Body of pancreas (tissue), 4 donors: ENCODE results near the gene NRP1. TPM values are rescaled to one million over a fixed set of nuclear protein-coding genes. Genes with fewer than 3 reads are reported as not detected.
A peak's percentile ranks its signal among the peaks of the same experiment; 100 is the strongest.
"Not testable (repeated sequence)": the region's sequence is repeated elsewhere in the genome, so short reads cannot be mapped to it uniquely, and the experiment has no call there.

Experiments
- ATAC-seq: fragments of 150-250 bp; one replicate; pipeline ENCODE4 v1.9.1; 2016
- DNase-seq, 4 donors: peaks; one replicate each; pipeline ENCODE4 v3.0.0-alpha.2; 2019
- H3K27ac ChIP-seq, 4 donors: fragments of 200-600 bp; sonication (generic); 1 replicate in 3 of 4; 2 replicates in 1 of 4; pipeline versions ENCODE4 v1.5.1 to v1.6.1; 2016 to 2019; ENCODE audit warnings: mild to moderate bottlenecking in 1 of 4, mixed read lengths in 1 of 4, moderate library complexity in 1 of 4
- H3K27me3 ChIP-seq, 2 donors: fragments of 200-600 bp; sonication (generic); one replicate each; pipeline ENCODE4 v1.6.0; 2016; ENCODE audit warnings: mild to moderate bottlenecking in 1 of 2
- H3K36me3 ChIP-seq, 2 donors: fragments of 200-600 bp; sonication (generic); replicated peaks in 1 of 2; 2 replicates each; pipeline ENCODE4 v1.5.1; 2016; ENCODE audit warnings: low read depth in 2 of 2; ENCODE audit not compliant: insufficient read depth in 1 of 2
- H3K4me1 ChIP-seq: fragments of 200-600 bp; sonication (generic); one replicate; pipeline ENCODE4 v1.6.0; 2016
- H3K4me3 ChIP-seq, 2 donors: fragments of 200-600 bp; sonication (generic); 1 replicate in 1 of 2; 2 replicates in 1 of 2; pipeline ENCODE4 v1.5.1; 2016 to 2019
- H3K9me3 ChIP-seq, 3 donors: fragments of 200-600 bp; sonication (generic); 1 replicate in 2 of 3; 2 replicates in 1 of 3; pipeline ENCODE4 v1.5.1; 2016
- POLR2A ChIP-seq, 3 donors: fragments of 450-650 bp; IDR thresholded peaks; one replicate each; pipeline ENCODE4 v1.6.1; 2016; ENCODE audit warnings: antibody characterized with exemption in 3 of 3, mild to moderate bottlenecking in 2 of 3
- WGBS, 2 donors: methylation state at CpG; one replicate each; pipeline ENCODE4 v1.1.5; 2017; 5-methylcytosine and 5-hydroxymethylcytosine counted together
- intact Hi-C: fragments of 100-400 bp; cut with DNase I; formaldehyde crosslinking; loops from one replicate; pipeline ENCODE4 v1.15.1; 2023
- total RNA-seq, 2 donors: library from RNA; depleted of rRNA; stranded (reverse); fragments of >200 nt; gene quantifications; one replicate each; pipeline ENCODE4 v1.1.0, GENCODE V29; 2016
- TF ChIP-seq, protein P1 (sequence below), 7 experiments: fragments of 450-650 bp in 4 of 7; fragments of 200-600 bp in 3 of 7; sonication (generic) in 3 of 7; IDR thresholded peaks; one replicate each; pipeline ENCODE4 v1.5.1; 2016 to 2019; ENCODE audit warnings: antibody characterized with exemption in 7 of 7

Gene NRP1
- total RNA-seq = 10 to 100 TPM; 37.6 to 62.6 TPM

DNA sequence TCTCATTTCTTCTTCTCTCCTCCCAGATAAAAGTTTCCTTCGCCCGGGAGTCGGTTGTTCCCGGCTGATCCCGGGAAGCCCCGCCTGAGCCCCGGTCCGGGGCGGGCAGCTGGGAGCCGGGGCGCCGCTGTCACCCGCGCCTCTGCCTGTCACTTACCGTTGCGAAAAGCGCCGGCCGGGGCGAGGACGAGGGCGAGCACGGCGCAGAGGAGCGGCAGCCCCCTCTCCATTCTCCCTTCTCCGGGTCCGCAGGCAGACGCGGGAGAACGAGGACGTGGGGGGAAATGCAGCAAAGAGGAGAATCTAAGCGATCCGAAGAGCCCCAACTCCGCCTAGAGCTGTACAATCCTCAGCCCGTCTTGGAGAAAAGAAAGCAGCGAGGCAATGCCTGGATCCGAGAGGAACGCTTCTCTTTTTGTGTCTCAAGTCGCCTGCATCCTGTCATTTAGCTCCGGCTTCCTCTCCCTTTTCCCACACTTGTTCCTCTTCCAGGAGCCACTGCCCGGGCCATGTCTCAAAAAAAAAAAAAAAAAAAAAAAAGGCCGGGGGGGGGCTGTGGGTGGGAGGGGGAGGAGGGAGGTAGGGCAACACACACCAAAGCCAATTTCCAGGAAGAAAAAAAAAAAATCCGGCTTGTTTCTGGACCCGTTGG, at the start of gene NRP1:
Gene NRP1, minus strand, starts transcription at position 515 of the 652 bp plus-strand sequence. Its CDS starts 285 bp downstream, at position 230.
- no peak for ATAC-seq
- H3K27ac ChIP-seq = peak within 1 kb of the TSS; percentile 82 to 95 (median 88)
- no peaks in the 10 kb centered on the region for H3K27me3 ChIP-seq
- peaks cover 42% of the 10 kb centered on the region for H3K4me1 ChIP-seq
- TF ChIP-seq POLR2A (IDR thresholded peaks at IDR 0.05) = no peak
- TF ChIP-seq, protein P1, sequence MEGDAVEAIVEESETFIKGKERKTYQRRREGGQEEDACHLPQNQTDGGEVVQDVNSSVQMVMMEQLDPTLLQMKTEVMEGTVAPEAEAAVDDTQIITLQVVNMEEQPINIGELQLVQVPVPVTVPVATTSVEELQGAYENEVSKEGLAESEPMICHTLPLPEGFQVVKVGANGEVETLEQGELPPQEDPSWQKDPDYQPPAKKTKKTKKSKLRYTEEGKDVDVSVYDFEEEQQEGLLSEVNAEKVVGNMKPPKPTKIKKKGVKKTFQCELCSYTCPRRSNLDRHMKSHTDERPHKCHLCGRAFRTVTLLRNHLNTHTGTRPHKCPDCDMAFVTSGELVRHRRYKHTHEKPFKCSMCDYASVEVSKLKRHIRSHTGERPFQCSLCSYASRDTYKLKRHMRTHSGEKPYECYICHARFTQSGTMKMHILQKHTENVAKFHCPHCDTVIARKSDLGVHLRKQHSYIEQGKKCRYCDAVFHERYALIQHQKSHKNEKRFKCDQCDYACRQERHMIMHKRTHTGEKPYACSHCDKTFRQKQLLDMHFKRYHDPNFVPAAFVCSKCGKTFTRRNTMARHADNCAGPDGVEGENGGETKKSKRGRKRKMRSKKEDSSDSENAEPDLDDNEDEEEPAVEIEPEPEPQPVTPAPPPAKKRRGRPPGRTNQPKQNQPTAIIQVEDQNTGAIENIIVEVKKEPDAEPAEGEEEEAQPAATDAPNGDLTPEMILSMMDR (IDR thresholded peaks at IDR 0.05) = no peak
- 1% methylated on average over 37 to 44 of the region's 44 CpGs for WGBS, 2 donors
- H3K36me3 ChIP-seq = no peaks in the 10 kb centered on the region
- intact Hi-C loops = no loop called here
- no peaks in the 10 kb centered on the region for H3K9me3 ChIP-seq
- peak within 1 kb of the TSS; percentile 40 for H3K4me3 ChIP-seq
- DNase-seq = peak; percentile 22 to 39 (median 22)

DNA sequence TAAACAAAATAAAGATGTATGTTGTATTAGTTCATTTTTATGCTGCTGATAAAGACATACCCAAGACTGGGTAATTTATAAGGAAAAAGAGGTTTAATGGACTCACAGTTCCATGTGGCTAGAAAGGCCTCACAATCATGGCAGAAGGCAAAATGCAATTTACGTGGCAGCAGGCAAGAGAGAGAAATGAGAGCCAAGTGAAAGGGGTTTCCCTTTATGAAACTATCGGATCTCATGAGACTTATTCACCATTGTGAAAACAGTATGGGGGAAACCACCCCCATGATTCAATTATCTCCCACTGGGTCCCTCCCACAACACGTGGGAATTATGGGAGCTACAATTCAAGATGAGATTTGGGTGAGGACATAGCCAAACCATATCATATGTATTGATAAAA, 49.7 kb upstream of the NRP1 start:
- H3K36me3 ChIP-seq, H3K9me3 ChIP-seq, intact Hi-C loops, H3K4me3 ChIP-seq, ATAC-seq, H3K27me3 ChIP-seq, H3K4me1 ChIP-seq, H3K27ac ChIP-seq, DNase-seq: not testable (repeated sequence)
- 84 to 86% methylated on average over 3 of the region's 3 CpGs for WGBS, 2 donors

DNA sequence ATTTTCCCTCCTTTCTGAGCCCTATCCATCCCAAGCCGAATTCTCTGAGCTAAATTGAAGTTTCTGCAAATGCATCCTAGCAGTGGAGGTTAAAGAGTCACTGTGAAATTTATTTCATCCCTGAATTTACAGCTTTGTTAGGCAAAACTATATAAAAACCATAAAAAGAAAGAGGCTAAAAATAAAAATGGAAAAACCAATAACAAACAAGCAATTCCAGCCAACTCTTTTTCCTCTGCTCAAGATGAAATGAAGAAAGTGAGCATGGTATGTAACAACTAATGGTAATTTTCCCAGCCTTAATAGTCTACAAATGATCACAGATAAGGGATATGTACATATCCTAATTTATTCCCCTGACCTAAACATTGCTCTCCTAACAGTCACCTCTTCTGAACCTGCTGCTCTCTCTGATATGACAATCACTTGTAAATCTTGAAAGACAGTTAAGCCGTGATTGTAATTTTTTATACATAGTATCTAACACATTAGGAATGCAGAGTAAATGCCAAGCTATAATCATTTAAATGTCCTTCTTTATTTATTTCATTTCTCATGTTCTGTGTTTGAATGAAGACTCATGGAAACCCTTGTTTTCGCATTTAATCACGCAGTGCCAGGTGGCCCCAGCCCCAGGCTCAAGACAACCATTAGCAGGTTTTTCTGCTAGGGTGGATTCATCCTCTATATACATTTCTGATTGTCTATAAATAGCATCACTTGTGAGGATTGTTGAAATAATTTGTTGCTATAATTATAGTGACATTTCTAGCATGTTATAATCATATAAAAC, 48.6 kb upstream of the NRP1 start:
- 88 to 94% methylated on average over 3 of the region's 4 CpGs for WGBS, 2 donors
- H3K9me3 ChIP-seq = no peaks in the 10 kb centered on the region
- no peak overlapping the region for H3K4me3 ChIP-seq
- no peaks in the 10 kb centered on the region for H3K27me3 ChIP-seq
- ATAC-seq (no peak), DNase-seq (no peak)
- intact Hi-C loops = no loop called here
- no peak for TF ChIP-seq POLR2A (IDR thresholded peaks at IDR 0.05)
- TF ChIP-seq, protein P1 (IDR thresholded peaks at IDR 0.05) = no peak
- no peak overlapping the region for H3K27ac ChIP-seq
- H3K36me3 ChIP-seq = no peaks in the 10 kb centered on the region
- no peaks in the 10 kb centered on the region for H3K4me1 ChIP-seq

DNA sequence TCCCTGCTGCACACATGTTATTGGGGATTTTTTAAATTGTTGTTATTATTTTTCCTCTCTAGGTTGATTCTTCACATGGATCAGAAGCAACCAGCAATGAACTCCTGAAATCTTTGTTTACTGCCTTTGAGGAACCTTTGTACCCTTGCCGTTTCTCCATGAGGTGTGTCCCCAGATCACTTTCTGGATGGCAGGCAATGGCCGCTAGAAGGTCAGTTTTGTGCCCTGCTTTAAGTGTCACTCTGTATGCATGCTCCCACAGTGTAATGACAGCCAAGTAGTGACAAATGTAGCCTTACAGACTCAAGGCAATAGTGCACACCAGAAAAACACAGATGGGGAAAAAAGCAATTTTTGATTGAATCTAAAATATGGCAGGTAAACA, 47.7 kb upstream of the NRP1 start:
- no peak overlapping the region for H3K4me3 ChIP-seq
- intact Hi-C loops = no loop called here
- no peak for DNase-seq
- TF ChIP-seq POLR2A (IDR thresholded peaks at IDR 0.05) = no peak
- TF ChIP-seq, protein P1 (IDR thresholded peaks at IDR 0.05) = no peak
- no peaks in the 10 kb centered on the region for H3K4me1 ChIP-seq
- H3K27me3 ChIP-seq = no peaks in the 10 kb centered on the region
- no peaks in the 10 kb centered on the region for H3K36me3 ChIP-seq
- no peak for ATAC-seq
- no peak overlapping the region for H3K27ac ChIP-seq
- no peaks in the 10 kb centered on the region for H3K9me3 ChIP-seq
- WGBS, 2 donors = 18 to 28% methylated on average over 2 of the region's 2 CpGs

DNA sequence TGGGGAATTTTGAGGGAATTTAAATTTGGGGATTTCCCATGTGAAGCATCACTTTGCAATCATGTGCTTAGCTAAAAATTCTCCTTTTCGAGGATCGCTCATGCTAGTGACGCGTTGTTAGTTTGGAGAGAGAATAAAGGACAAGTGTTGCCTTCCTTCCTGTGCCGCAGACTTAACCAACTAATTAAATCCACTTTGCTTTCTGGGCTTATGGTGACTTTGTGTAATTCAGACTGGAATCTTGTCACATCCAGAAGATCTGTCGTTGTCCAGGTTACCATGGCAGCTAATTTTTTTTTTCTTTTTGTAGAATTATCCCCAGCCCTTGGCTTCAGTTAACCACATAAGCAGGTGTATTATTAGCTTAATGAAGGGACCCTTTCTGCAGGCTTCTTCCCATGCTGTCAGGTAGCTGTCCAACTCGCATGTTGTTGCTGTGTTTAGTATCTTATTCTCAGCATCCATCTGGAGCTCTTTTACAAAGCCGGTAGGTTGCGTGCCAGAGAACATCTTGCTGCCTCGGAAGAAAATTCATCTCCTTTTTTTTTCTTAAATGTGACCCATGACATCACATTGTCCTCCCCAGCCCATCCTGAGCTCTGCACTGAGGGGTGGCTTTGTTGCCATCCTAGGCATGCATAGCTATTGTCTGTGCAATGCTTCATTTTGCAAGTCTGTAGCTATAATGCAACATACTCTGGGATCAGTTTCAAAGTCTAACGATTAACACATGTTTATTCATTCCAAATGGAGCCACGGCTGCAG, 47.2 kb upstream of the NRP1 start:
- no peaks in the 10 kb centered on the region for H3K9me3 ChIP-seq
- ATAC-seq (no peak), DNase-seq (no peak)
- 66 to 68% methylated on average over 12 of the region's 12 CpGs for WGBS, 2 donors
- no peak overlapping the region for H3K4me3 ChIP-seq
- no peak overlapping the region for H3K27ac ChIP-seq
- intact Hi-C loops = no loop called here
- TF ChIP-seq POLR2A (IDR thresholded peaks at IDR 0.05) = no peak
- TF ChIP-seq, protein P1 (IDR thresholded peaks at IDR 0.05) = no peak
- H3K4me1 ChIP-seq = no peaks in the 10 kb centered on the region
- H3K27me3 ChIP-seq = no peaks in the 10 kb centered on the region
- H3K36me3 ChIP-seq = no peaks in the 10 kb centered on the region
